ENCODE results near the gene MAPK8.

Gene MAPK8

GRCh38 chr10:48406658-48407057 is 100.2 kb downstream of the MAPK8 start:
- Histone ChIP-seq H3K36me3 (ENCODE audit: insufficient read depth, insufficient read length, low read length) (peaks cover 7% of the 10 kb centered on the region), H3K4me1 (ENCODE audit: insufficient read depth, insufficient read length) (no peaks in the 10 kb centered on the region), H3K4me3 (ENCODE audit: insufficient read length, low read depth) (no peak overlapping the region), H3K9me3 (ENCODE audit: insufficient read depth, low read length) (no peaks in the 10 kb centered on the region), H3K27me3 (ENCODE audit: insufficient read depth, insufficient read length) (no peaks in the 10 kb centered on the region), H3K9ac (ENCODE audit: insufficient read length, low read depth) (no peak overlapping the region)
- no peak for DNase-seq (ENCODE audit: low read depth, low spot score)
- TF ChIP-seq ZNF274 (IDR thresholded peaks at IDR 0.05; ENCODE audit: low read depth, low read length) (no peak), SUZ12 (IDR thresholded peaks at IDR 0.05; ENCODE audit: extremely low read depth, insufficient read depth, insufficient read length) (no peak), YY1 (IDR thresholded peaks at IDR 0.05; ENCODE audit: insufficient read depth, insufficient read length) (no peak)

GRCh38 chr10:48410503-48410902 is 104.0 kb downstream of the MAPK8 start:
- TF ChIP-seq ZNF274 (IDR thresholded peaks at IDR 0.05; ENCODE audit: low read depth, low read length) (no peak), YY1 (IDR thresholded peaks at IDR 0.05; ENCODE audit: insufficient read depth, insufficient read length) (no peak), SUZ12 (IDR thresholded peaks at IDR 0.05; ENCODE audit: extremely low read depth, insufficient read depth, insufficient read length) (no peak)
- Histone ChIP-seq H3K4me1 (ENCODE audit: insufficient read depth, insufficient read length) (no peaks in the 10 kb centered on the region), H3K9ac (ENCODE audit: insufficient read length, low read depth) (no peak overlapping the region), H3K4me3 (ENCODE audit: insufficient read length, low read depth) (no peak overlapping the region), H3K9me3 (ENCODE audit: insufficient read depth, low read length) (no peaks in the 10 kb centered on the region), H3K27me3 (ENCODE audit: insufficient read depth, insufficient read length) (no peaks in the 10 kb centered on the region), H3K36me3 (ENCODE audit: insufficient read depth, insufficient read length, low read length) (peaks cover 7% of the 10 kb centered on the region)
- DNase-seq (ENCODE audit: low read depth, low spot score) = no peak

GRCh38 chr10:48411510-48411909 is 105.0 kb downstream of the MAPK8 start:
- DNase-seq (ENCODE audit: low read depth, low spot score) = no peak
- peaks cover 7% of the 10 kb centered on the region for H3K36me3 ChIP-seq (ENCODE audit: insufficient read depth, insufficient read length, low read length)
- TF ChIP-seq SUZ12 (IDR thresholded peaks at IDR 0.05; ENCODE audit: extremely low read depth, insufficient read depth, insufficient read length) (no peak), YY1 (IDR thresholded peaks at IDR 0.05; ENCODE audit: insufficient read depth, insufficient read length) (no peak), ZNF274 (IDR thresholded peaks at IDR 0.05; ENCODE audit: low read depth, low read length) (no peak)

GRCh38 chr10:48412081-48412480 is 105.6 kb downstream of the MAPK8 start:
- no peak overlapping the region for H3K4me3 ChIP-seq (ENCODE audit: insufficient read length, low read depth)
- TF ChIP-seq SUZ12 (IDR thresholded peaks at IDR 0.05; ENCODE audit: extremely low read depth, insufficient read depth, insufficient read length) (no peak), YY1 (IDR thresholded peaks at IDR 0.05; ENCODE audit: insufficient read depth, insufficient read length) (no peak), ZNF274 (IDR thresholded peaks at IDR 0.05; ENCODE audit: low read depth, low read length) (no peak)
- H3K9ac ChIP-seq (ENCODE audit: insufficient read length, low read depth) = no peak overlapping the region
- H3K27me3 ChIP-seq (ENCODE audit: insufficient read depth, insufficient read length) = no peaks in the 10 kb centered on the region
- H3K36me3 ChIP-seq (ENCODE audit: insufficient read depth, insufficient read length, low read length) = peaks cover 4% of the 10 kb centered on the region
- no peaks in the 10 kb centered on the region for H3K9me3 ChIP-seq (ENCODE audit: insufficient read depth, low read length)
- H3K4me1 ChIP-seq (ENCODE audit: insufficient read depth, insufficient read length) = no peaks in the 10 kb centered on the region
- no peak for DNase-seq (ENCODE audit: low read depth, low spot score)

More at GRCh38 chr10:48411510-48411909, 105.0 kb downstream of the MAPK8 start:
- Histone ChIP-seq H3K4me3 (ENCODE audit: insufficient read length, low read depth) (no peak overlapping the region), H3K4me1 (ENCODE audit: insufficient read depth, insufficient read length) (no peaks in the 10 kb centered on the region), H3K9ac (ENCODE audit: insufficient read length, low read depth) (no peak overlapping the region), H3K9me3 (ENCODE audit: insufficient read depth, low read length) (no peaks in the 10 kb centered on the region), H3K27me3 (ENCODE audit: insufficient read depth, insufficient read length) (no peaks in the 10 kb centered on the region)

GRCh38 chr10:48412933-48413332 is 106.5 kb downstream of the MAPK8 start:
- no peak for DNase-seq (ENCODE audit: low read depth, low spot score)
- Histone ChIP-seq H3K9ac (ENCODE audit: insufficient read length, low read depth) (no peak overlapping the region), H3K4me3 (ENCODE audit: insufficient read length, low read depth) (no peak overlapping the region), H3K9me3 (ENCODE audit: insufficient read depth, low read length) (no peaks in the 10 kb centered on the region), H3K27me3 (ENCODE audit: insufficient read depth, insufficient read length) (no peaks in the 10 kb centered on the region), H3K36me3 (ENCODE audit: insufficient read depth, insufficient read length, low read length) (peaks cover 4% of the 10 kb centered on the region), H3K4me1 (ENCODE audit: insufficient read depth, insufficient read length) (no peaks in the 10 kb centered on the region)
- no peak for TF ChIP-seq ZNF274 (IDR thresholded peaks at IDR 0.05; ENCODE audit: low read depth, low read length)
- TF ChIP-seq SUZ12 (IDR thresholded peaks at IDR 0.05; ENCODE audit: extremely low read depth, insufficient read depth, insufficient read length) = no peak
- no peak for TF ChIP-seq YY1 (IDR thresholded peaks at IDR 0.05; ENCODE audit: insufficient read depth, insufficient read length)

GRCh38 chr10:48414160-48414559 is 107.7 kb downstream of the MAPK8 start:
- no peaks in the 10 kb centered on the region for H3K27me3 ChIP-seq (ENCODE audit: insufficient read depth, insufficient read length)
- no peaks in the 10 kb centered on the region for H3K9me3 ChIP-seq (ENCODE audit: insufficient read depth, low read length)
- no peaks in the 10 kb centered on the region for H3K4me1 ChIP-seq (ENCODE audit: insufficient read depth, insufficient read length)
- no peak overlapping the region for H3K9ac ChIP-seq (ENCODE audit: insufficient read length, low read depth)
- H3K36me3 ChIP-seq (ENCODE audit: insufficient read depth, insufficient read length, low read length) = peaks cover 4% of the 10 kb centered on the region
- no peak for DNase-seq (ENCODE audit: low read depth, low spot score)
- no peak overlapping the region for H3K4me3 ChIP-seq (ENCODE audit: insufficient read length, low read depth)
- TF ChIP-seq SUZ12 (IDR thresholded peaks at IDR 0.05; ENCODE audit: extremely low read depth, insufficient read depth, insufficient read length) = no peak
- no peak for TF ChIP-seq ZNF274 (IDR thresholded peaks at IDR 0.05; ENCODE audit: low read depth, low read length)
- TF ChIP-seq YY1 (IDR thresholded peaks at IDR 0.05; ENCODE audit: insufficient read depth, insufficient read length) = no peak

GRCh38 chr10:48414778-48415177 is 108.3 kb downstream of the MAPK8 start:
- Histone ChIP-seq H3K9ac (ENCODE audit: insufficient read length, low read depth) (no peak overlapping the region), H3K4me1 (ENCODE audit: insufficient read depth, insufficient read length) (no peaks in the 10 kb centered on the region), H3K36me3 (ENCODE audit: insufficient read depth, insufficient read length, low read length) (peaks cover 4% of the 10 kb centered on the region), H3K27me3 (ENCODE audit: insufficient read depth, insufficient read length) (no peaks in the 10 kb centered on the region), H3K4me3 (ENCODE audit: insufficient read length, low read depth) (no peak overlapping the region), H3K9me3 (ENCODE audit: insufficient read depth, low read length) (no peaks in the 10 kb centered on the region)
- DNase-seq (ENCODE audit: low read depth, low spot score) = no peak
- TF ChIP-seq YY1 (IDR thresholded peaks at IDR 0.05; ENCODE audit: insufficient read depth, insufficient read length) (no peak), SUZ12 (IDR thresholded peaks at IDR 0.05; ENCODE audit: extremely low read depth, insufficient read depth, insufficient read length) (no peak), ZNF274 (IDR thresholded peaks at IDR 0.05; ENCODE audit: low read depth, low read length) (no peak)
